Daoy (cell line): Measurements from ENCODE around the gene BSND. TPM values are rescaled to one million over a fixed set of nuclear protein-coding genes. Genes with fewer than 3 reads are reported as not detected.

Source experiments
- DNase-seq: peaks from one replicate; pipeline ENCODE4 v3.0.0-alpha.2; 2015; ENCODE audit warnings: low read depth
- total RNA-seq: library from RNA; depleted of rRNA; stranded (reverse); fragments of >200 nt; shearing (Covaris generic); gene quantifications from 2 replicates; pipeline ENCODE4 v1.2.3, GENCODE V29; 2014

The BSND gene
- total RNA-seq, 1 experiment from 2014 or later: not detected

DNA sequence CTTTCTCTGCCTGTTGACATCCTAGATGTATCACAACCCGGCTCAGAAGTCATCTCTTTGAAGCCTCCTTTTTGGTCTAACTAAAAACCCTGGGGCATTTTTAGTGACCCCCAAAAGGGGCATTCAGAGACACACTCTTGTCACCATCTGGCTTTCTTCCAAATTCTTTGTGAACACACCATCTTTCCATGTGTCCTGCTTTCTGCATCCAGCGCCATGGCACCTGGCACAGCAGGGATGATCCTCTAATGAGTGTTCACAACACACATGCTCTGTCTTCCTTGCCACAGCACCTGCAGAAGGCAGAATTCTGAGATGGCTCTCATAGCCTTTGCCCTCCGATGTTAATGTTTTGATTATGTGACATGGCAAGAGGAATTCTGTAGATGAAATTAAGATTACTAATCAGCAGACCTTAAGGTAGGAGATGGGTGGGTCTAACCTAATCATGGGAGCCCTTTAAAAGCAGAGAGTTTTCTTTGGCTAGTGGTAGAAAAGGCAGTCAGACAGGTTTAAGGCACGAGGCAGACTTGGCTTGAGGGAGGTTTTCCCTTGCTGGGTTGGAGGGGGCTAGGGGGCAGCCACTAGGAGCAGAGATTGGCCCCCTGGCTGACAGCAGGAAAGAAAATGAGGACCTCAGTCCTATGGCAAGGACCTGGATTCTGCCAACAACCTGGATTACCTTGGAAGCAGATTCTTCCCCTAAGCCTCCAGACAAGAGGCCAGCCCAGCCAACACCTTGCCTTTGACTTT lies 23.2 kb upstream of the BSND start:
- no peak for DNase-seq

DNA sequence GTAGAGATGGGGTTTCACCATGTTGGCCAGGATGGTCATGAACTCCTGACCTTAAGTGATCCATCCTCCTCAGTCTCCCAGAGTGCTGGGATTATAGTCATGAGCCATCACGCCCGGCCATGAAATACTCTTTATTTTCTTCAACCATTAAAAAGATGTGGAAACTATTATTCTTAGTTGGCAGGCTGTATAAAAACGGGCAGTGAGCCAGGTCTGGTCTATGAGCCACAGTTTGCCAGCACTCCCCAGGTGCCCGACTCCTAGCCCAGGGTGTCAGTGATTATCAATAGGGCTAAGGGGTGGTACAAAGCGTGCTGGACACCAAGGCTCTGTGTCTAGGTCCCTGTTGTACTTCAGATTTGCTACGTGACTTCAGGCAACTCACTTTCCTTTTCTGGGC lies 22.0 kb upstream of the BSND start:
- no peak for DNase-seq

DNA sequence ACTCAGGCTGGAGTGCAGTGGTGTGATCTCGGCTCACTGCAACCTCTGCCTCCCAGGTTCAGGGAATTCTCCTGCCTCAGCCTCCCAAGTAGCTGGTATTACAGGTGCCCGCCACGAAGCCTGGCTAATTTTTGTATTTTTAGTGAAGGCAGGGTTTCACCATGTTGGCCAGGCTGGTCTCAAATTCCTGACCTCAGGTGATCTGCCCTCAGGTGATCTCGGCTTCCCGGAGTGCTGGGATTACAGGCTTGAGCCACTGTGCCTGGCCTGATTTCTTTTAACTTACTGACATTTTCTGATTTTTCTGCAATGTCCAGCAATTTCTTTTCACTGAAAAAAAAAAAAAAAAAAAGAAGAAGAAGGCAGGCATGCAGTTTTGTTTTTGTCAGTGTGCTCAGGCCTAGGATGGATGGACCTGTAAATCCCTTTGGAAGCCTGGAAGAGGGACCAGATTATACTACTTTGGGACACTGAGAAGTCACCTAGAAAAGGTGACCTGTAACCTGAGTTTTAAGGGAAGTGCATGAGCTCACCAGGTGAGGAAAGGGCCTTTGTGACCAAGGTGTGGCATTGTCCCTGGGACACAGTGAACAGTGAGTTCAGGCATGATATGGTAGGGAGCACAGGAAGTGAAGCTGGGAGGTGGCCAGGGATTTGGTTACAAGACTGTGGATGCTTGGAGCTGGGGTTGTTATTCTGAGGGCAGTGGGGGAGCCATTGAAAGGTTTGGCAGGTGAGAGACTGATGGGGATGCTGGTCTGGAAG lies 21.0 kb upstream of the BSND start:
- no peak for DNase-seq

DNA sequence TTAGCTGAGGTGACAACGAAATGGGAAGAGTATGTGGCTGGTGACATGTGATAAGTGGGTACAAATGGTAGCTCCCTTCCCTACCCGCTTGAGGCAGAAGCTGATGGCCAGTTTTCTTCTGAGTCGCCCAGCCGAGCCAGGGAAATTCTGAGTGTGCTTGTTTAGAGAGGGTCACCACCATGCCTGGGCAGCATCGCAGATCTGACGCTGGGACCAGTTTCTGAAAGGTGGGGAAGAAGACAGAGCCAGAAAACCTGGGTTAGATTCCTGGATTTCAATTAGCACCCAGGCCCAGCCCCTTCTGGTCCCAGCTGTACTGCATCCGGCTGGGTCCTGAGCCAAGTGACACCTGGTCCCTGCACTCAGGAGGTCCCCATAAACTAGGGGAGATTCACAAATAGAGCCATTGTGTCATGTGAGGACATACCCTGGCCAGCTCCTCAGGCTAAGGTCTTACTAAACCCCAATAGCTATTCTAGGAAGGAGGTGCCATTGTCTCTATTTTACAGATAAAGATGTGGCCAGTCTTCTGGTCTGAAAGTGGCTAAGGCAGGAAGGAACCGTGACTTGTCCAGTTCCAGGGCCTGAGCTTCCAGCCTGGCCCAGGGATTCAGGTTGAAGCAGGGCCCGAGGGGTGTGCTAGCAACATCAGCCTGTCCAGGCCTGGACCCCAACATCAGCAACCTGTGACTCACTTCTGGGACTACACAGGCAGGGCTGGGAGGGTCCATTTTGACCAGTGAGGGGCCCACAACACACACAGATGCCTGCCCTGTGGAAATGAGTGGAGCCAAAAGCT lies 20.0 kb upstream of the BSND start:
- DNase-seq: no peak

DNA sequence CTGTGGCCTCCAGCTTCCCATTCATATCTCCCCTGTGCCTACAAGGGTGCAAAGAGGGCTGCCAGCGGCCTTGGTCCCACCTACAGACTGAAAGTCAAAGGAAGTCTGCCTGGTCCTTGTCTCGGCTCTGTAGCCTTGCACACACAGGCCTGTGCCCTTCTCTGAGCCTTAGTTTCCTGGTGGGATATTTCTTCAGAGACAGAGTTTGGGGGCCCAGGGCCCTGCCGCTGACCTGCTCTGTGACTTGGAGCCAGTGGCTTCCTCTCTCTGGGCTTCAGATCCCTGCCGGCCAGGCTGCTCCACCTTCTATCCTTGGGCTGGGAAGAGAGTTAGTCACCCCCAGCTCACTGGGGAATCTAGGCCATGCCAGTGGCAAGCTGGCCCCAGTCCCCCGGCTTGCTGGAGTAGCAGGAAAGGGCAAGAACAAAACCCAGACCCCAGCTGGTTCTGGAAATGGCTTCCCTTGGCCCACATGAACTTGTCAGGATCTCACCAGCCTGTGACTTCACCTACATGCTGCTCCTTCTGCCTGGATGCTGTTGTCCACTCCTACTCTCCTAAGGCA lies 19.3 kb upstream of the BSND start:
- no peak for DNase-seq

DNA sequence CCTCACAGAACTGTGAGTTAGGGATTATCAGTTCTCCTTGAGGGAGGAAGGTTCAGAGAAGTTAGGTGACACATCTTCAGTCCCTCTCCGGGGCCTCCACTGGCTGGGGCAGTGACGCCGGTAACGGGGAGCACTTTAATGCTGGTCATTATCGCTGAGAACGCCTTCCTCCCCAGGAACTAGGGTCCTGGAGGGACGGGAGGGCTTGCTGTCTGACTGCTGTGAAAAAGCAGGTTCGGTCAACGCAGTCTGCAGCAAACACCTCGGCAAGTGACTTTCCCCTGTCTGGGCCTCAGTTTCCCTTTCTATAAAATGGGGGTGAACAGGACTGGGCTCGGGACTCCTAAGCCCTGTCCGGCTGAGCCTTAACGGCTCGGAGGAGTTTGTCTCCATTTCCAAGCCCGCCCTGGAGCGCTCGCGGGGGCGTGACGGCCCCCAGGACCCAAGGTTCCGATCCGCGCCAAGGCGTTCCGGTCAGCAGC lies 18.6 kb upstream of the BSND start:
- no peak for DNase-seq

DNA sequence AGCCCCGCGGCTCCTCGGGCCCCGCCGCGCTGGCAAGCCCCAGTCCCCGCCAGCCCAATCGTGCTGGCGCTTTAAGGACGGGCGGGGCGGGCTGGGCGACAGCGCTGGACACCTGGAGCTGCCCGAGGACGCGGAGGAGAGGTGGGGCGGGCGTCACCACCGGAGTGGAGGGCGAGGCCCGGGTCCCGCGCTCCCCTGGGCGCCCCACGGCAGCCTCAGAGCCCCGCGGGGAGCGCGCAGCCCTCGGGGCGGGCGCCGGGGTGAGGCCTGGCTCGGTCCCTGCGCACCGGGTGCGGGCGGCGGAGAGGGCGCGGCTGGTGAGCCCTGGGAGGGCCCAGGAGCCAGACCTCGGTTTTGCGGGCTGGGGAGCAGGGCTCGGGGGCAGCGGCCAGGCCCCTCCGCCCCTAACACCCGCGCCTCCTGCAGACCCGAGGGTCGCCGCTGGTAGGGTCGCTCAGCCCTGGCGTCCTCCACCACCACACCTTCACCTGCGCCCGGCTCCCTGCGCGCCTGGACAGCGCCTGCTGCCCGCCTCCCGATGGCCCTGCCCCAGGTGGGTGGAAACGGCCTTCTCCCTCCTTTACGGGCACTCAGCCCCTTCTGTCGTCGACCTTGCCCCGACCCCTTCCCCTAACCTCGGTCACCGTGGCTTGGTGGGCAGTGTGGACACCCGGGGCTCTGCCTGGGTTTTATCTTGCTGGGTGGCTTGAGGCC lies 18.0 kb upstream of the BSND start, which contains the start of gene TMEM61:
TSS of gene TMEM61 (plus strand) at position 101 of the 714 bp plus-strand sequence. CDS start at position 539, 438 bp downstream.
- no peak for DNase-seq

DNA sequence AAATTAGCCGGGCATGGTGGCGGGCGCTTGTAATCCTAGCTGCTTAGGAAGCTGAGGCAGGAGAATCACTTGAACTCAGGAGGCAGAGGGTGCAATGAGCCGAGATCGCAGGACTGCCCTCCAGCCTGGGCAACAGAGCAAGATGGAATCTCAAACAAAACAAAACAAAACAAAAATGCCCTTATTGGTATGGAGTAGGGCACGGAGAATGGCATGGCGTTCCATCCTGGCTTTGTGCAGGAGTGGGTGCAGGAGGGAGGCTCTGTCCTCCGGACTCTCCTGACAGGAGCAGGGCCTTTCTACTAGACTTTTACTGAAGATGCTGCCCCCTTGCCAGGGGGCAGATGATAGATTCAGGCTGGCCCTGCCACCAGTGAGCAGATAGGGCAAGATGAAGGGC lies 17.3 kb upstream of the BSND start:
- no peak for DNase-seq

DNA sequence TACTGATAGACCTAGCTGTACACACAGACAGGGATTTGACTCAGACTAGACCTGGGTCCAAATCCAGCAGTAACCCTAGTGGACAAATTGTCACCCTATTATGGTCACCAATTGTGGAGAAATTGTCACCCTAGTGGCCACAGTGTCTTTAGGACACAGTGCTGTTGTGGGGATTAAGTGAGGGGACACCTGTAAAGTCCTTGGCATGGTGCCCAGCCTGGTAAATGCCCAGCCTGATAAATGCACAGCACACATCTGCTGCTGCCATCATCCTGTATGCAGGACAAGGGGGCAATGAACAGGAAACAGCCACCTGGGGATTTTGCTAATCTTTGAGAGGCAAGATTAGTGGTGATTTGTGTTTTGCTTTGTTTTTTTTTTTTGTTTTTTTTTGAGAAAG lies 16.0 kb upstream of the BSND start:
- no peak for DNase-seq

DNA sequence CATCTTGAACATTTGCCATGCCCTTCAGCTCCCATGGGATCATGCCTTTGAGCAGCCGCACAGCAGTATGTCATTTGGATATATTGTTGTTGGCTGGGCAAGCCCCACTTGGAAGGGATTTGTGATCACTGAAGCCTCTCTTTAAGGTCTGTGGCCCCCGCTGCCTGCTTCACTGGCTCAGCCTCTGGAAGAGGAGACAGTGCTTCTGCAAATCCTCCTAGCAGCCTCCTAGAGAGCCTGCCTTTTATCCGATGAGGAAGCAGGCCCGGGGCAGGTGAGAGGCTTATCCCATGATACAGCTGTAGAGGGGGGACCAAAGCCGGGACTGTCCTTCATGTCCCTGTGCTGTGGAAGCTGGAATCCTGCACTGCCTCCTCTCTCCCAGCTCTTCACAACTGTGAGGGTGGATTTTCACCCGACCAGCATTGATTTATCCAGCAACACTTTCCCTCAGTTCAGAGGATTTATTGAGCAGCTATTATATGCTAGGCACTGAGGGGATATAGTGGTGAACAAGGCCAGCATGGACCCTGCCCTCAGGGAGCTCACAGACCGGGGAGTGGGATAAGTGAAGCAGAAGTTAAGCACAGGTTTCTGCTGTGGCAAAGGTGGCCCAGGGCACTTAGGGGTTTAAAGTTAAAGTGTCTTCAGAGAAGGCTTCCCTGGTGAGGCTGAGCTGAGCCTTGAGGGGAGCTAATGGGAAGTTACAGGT lies 14.4 kb upstream of the BSND start:
- DNase-seq: no peak

DNA sequence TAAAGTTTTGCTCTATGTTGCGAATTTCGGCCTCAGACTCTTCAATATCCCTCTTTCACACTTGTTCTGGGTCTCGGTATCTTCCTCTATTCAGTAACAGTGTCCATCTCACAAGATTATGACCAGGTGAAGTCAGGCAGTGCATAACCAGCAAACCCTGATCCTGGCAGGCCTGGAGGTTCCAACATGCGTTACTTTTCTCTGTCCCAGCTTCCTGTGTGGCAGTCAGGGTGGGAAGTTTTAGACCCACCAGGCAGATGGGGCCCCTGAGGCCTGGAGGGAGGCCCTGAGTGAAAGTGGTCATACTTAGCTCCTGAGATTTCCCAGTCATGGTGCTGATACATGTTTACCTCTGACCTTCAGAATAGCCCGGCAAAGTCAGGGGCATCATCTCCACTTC lies 13.2 kb upstream of the BSND start:
- no peak for DNase-seq

DNA sequence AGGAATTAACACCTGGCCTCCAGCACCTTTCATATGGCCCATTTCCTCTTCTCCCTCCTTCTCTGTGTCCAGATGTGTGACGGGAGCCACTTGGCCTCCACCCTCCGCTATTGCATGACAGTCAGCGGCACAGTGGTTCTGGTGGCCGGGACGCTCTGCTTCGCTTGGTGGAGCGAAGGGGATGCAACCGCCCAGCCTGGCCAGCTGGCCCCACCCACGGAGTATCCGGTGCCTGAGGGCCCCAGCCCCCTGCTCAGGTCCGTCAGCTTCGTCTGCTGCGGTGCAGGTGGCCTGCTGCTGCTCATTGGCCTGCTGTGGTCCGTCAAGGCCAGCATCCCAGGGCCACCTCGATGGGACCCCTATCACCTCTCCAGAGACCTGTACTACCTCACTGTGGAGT lies 12.7 kb upstream of the BSND start:
- no peak for DNase-seq

DNA sequence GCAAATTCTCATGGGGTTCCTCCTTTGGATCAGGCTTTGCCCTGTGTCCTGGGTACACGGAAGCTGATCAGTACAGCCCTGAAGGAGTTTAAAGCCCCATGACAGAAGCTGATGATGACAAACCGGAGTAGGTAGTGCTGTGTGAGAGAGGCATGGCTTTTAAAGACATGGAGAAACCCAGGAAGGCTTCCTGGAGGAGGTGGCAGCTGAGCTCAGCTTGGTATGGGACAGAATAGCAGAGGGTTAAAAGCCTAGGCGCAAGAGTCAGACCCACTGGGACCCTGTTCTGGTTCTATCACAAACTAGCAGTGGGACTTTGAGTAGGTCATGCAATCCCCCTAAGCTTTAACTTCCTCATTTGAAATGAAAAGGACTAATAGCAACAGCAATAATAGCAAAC lies 12.2 kb upstream of the BSND start:
- DNase-seq: no peak

DNA sequence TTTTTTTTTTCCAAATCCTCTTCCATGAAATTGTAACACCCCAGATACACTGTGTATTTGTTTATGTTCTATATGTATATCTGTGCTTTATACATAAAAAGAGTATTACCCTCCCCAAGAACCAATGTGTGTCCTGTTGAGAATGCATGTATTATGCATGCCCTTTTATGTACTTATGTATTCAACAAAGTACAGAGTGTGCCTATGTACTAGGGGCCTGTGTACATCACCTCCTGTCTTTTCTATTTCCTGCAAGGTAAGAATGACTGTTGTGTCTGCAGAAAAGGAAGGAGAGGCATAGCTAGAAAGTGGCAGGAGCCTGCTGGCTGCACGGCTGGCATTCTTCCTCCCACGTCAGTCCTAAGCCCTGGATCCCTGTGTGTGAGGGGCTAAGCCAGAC lies 11.3 kb upstream of the BSND start:
- DNase-seq: no peak

DNA sequence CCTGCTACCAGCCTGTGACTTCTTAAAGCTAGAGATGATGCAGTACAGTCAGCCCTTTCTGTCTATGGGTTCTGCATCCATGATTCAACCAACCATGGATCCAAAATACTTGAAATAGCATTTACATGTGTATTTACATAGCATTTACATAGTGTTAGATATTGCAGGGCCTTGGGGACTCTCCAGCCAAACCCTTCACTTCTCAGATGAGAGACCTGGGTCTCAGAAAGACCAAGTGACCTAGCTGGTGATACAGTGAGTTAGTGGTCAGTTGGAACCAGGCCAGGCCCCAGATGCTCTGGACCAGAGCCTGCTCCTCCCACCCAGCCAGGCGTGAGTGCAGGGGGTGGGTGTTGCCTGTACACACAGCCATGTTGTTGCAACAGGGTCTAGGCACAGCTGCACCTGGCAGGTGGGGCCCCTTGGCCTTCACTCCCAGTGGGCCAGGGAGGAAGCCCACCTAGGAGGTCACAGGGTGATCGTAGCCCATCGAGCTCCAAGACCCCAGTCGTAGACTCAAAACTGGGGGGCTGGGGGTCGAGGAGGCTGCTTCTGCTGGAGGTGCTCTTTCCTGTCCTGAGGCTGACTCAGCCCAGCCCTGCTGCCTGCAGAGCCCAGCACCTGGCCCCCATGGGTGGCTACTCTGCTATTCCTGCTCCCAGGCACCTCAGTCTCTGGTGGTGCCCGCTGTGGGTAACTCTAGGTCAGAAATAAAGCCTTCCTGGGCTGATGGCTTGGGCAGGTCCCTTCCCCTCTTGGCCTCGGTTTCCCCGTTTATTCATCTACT lies 10.6 kb upstream of the BSND start:
- no peak for DNase-seq

DNA sequence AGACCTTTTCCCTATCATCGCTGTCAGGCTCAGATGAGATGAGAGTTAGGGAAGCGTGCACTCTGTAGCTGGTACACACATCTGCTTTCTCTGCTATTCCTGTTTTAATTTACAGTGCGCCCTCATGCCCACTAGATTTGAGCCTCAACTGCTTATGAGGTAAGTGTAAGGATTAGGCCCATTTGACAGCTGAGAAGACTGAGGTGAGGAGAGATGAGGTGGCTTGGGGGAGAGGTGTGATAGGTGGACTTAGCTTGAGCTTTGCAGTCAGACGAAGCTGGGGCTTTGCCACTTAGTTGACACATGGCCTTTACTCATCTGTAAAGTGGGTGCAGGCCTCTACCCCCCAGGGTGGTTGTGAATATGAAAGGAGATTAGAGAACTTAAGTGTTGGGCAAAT lies 9.8 kb upstream of the BSND start:
- no peak for DNase-seq

DNA sequence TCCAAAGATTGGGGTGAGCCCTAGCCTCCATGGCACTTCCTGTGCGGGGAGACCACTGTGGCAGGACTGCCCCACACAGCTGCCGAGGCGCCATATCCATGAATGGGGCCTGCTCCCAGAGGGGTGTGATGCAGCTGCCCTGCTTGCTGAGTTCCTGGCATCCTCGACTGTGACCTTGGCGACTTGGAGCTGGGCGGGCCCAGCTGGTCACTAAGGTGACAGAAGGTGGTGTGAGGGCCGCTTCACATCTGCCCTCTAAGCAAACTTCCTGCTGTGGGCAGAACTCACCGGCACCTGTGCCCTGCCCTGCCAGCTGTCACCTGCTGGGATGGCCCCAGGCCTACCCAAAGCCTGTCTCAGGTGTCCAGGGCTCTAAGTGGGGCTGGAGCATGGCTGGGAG lies 9.3 kb upstream of the BSND start:
- DNase-seq: no peak

DNA sequence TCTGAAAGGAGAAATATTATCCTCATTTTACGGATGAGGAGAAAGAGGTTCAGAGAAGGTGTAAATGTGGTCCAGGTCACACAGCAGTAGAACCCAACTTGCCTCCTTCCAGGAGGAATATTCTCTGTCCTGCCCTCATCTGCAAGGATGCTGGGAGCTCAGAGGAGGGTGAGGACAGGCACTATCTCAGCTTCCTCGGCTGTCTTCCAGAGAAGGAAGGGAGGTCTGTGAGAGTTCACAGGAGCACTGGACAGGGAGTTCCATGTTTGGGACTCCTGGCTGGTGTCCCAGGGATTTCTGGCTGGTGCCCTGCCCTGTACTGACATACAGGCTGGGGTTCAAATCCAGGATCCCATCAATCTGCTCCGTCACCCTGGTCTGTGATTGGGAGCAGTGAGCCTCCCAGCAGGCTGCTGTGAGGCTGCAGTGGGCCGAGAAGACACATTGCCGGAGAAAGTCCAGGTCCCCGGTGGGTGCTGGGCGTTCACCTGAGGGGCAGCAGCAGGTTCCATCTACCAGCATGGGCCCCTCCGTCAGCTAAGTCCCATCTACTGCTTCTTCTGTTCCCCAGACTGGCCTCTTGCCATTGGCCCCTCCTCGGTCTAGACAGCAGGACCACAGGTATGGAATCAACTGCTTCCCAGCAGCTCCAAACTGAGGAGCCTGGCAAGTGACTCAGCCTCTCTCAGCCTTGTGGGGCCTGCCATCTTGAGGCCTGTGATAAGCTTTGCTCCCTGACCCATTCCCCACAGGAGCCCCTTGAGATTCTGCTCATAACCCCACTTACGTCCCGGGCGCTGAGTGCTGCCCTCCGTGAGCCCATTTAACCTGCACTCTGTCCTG lies 8.5 kb upstream of the BSND start:
- peak; percentile 50 for DNase-seq

DNA sequence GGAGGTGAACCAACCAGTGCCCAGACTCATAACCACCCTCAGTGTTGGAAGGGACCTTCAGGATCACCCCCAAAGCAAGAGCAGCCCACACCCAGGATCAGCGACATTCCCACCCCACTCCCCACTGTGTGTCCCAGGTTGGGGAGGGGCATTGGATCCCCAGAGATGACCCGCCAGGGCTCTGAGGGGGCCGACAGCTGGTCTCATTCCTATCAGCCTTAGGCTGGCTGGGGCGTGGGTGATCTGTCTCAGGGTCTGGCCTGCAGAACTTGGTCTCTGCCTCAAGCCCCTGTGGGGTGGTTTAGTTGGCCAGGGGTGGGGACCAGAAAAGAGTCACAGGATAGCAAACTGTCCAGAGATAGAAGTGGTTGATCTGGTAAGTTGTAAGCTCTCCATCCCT lies 7.8 kb upstream of the BSND start:
- DNase-seq: no peak
